Measurements from ENCODE around the gene ZFP37. TPM values are rescaled to one million over a fixed set of nuclear protein-coding genes. Genes with fewer than 3 reads are reported as not detected.
"Not testable (repeated sequence)": the region's sequence is repeated elsewhere in the genome, so short reads cannot be mapped to it uniquely, and the experiment has no call there.

Gene ZFP37
- total and polyA plus RNA-seq, 10 donors, result 0.65 to 4.1 (median 2.6) TPM

- H3K36me3 ChIP-seq; H3K27ac ChIP-seq; DNase-seq; H3K4me1 ChIP-seq; intact Hi-C loops (cut with DNase I; ENCODE audit: low total_unique reads); H3K4me3 ChIP-seq: not testable (repeated sequence)
- peaks cover 0 to 51% (median 34%) of the 10 kb centered on the region in 8 donors for H3K9me3 ChIP-seq
- peaks cover 0 to 49% (median 20%) of the 10 kb centered on the region in 7 donors for H3K27me3 ChIP-seq (replicated peaks in 1 of 7)
- 25 to 67% (median 36%) methylated on average over 27 to 41 of the region's 44 CpGs for WGBS, 5 donors
Measured at GRCh38 chr9:113062256-113062931, 5.9 kb upstream of the ZFP37 start.

GRCh38 chr9:113061072-113061850 is 4.7 kb upstream of the ZFP37 start:
- Histone ChIP-seq H3K27me3 (replicated peaks in 1 of 7) (peaks cover 0 to 61% (median 20%) of the 10 kb centered on the region in 7 donors), H3K9me3 (peaks cover 0 to 62% (median 43%) of the 10 kb centered on the region in 8 donors)
- H3K4me1 ChIP-seq; H3K4me3 ChIP-seq; H3K27ac ChIP-seq; DNase-seq; intact Hi-C loops (cut with DNase I; ENCODE audit: low total_unique reads); H3K36me3 ChIP-seq: not testable (repeated sequence)
- 8 to 56% (median 16%) methylated on average over 10 to 24 of the region's 33 CpGs for WGBS, 5 donors

GRCh38 chr9:113059581-113060284 is 3.2 kb upstream of the ZFP37 start:
- DNase-seq, result not testable (repeated sequence)

GRCh38 chr9:113057193-113057592 is 669 bp upstream of the ZFP37 start:
- Histone ChIP-seq H3K4me3 (peak overlapping the region; percentile 48 to 89 (median 60)), H3K9me3 (peaks cover 11 to 91% (median 75%) of the 10 kb centered on the region in 8 donors), H3K27me3 (replicated peaks in 1 of 7) (peaks cover 0 to 53% (median 14%) of the 10 kb centered on the region in 7 donors), H3K36me3 (peaks cover 0 to 24% (median 0%) of the 10 kb centered on the region in 6 donors), H3K4me1 (peaks cover 0 to 14% (median 2%) of the 10 kb centered on the region in 6 donors), H3K27ac (peak overlapping the region; percentile 44 to 86 (median 77))
- 31 to 56% (median 45%) methylated on average over 5 of the region's 5 CpGs for WGBS, 5 donors
- TF ChIP-seq CTCF (IDR thresholded peaks at IDR 0.05 in 8 of 11, conservative IDR thresholded peaks at IDR 0.05 in 3 of 11) (no peak), POLR2A (IDR thresholded peaks at IDR 0.05) (no peak), POLR2AphosphoS5 (IDR thresholded peaks at IDR 0.05) (no peak)
- intact Hi-C loops (cut with DNase I; ENCODE audit: low total_unique reads), result no loop called here
- no peak for DNase-seq

More at GRCh38 chr9:113059581-113060284, 3.2 kb upstream of the ZFP37 start:
- H3K36me3 ChIP-seq; intact Hi-C loops (cut with DNase I; ENCODE audit: low total_unique reads); H3K27ac ChIP-seq: not testable (repeated sequence)
- peaks cover 0 to 64% (median 20%) of the 10 kb centered on the region in 7 donors for H3K27me3 ChIP-seq (replicated peaks in 1 of 7)
- peaks cover 0 to 14% (median 2%) of the 10 kb centered on the region in 6 donors for H3K4me1 ChIP-seq
- H3K4me3 ChIP-seq, result peak overlapping the region in 1 of 8 donors; percentile 33
- 8 to 26% (median 12%) methylated on average over 37 to 51 of the region's 61 CpGs for WGBS, 5 donors
- peaks cover 0 to 77% (median 58%) of the 10 kb centered on the region in 8 donors for H3K9me3 ChIP-seq

- WGBS, 5 donors, result 89 to 98% (median 93%) methylated on average over 4 of the region's 4 CpGs
- H3K36me3 ChIP-seq, result peaks cover 30 to 69% (median 44%) of the 10 kb centered on the region in 6 donors
- TF ChIP-seq CTCF (IDR thresholded peaks at IDR 0.05 in 8 of 11, conservative IDR thresholded peaks at IDR 0.05 in 3 of 11), result no peak
- TF ChIP-seq POLR2A (IDR thresholded peaks at IDR 0.05), result no peak
- no peak for TF ChIP-seq POLR2AphosphoS5 (IDR thresholded peaks at IDR 0.05)
- no peak overlapping the region for H3K27ac ChIP-seq
- H3K4me1 ChIP-seq, result no peaks in the 10 kb centered on the region
- peaks cover 66 to 100% (median 100%) of the 10 kb centered on the region in 8 donors for H3K9me3 ChIP-seq
- DNase-seq, result no peak
- intact Hi-C loops (cut with DNase I; ENCODE audit: low total_unique reads), result no loop called here
- H3K27me3 ChIP-seq (replicated peaks in 1 of 7), result no peaks in the 10 kb centered on the region
- H3K4me3 ChIP-seq, result no peak overlapping the region
Measured at GRCh38 chr9:113042884-113043657, 13.5 kb downstream of the ZFP37 start.

All from spleen (tissue), 11 donors.